ENCODE results near the gene COL12A1.

DNA sequence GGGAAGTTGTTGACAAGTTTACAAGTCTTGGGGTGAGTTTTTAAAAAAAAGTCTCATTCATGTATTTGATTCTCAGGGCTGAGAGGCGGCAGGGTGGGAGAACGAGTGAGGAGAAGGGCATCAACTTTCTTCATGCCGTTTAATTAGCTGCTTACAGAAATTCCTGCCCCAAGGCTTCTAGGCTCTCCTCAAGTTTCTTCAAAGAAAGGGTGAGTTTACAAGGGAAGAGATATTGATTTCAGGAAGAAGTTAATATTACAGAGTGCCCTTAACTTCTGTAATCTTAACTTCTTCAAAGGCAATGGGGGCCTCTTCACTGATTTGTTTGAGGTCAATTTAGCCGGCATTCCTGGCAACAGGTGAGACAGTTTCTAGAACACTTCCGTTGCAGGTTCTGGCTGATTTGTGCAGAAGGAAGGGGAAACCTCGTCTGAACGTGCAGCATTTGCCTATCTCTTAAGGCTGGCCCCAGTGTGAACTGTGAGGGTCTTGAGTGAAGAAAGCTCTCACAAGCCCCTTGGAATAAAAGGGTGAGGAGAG lies 3.4 kb upstream of the COL12A1 start:
- TF ChIP-seq, protein P1, sequence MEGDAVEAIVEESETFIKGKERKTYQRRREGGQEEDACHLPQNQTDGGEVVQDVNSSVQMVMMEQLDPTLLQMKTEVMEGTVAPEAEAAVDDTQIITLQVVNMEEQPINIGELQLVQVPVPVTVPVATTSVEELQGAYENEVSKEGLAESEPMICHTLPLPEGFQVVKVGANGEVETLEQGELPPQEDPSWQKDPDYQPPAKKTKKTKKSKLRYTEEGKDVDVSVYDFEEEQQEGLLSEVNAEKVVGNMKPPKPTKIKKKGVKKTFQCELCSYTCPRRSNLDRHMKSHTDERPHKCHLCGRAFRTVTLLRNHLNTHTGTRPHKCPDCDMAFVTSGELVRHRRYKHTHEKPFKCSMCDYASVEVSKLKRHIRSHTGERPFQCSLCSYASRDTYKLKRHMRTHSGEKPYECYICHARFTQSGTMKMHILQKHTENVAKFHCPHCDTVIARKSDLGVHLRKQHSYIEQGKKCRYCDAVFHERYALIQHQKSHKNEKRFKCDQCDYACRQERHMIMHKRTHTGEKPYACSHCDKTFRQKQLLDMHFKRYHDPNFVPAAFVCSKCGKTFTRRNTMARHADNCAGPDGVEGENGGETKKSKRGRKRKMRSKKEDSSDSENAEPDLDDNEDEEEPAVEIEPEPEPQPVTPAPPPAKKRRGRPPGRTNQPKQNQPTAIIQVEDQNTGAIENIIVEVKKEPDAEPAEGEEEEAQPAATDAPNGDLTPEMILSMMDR (IDR thresholded peaks at IDR 0.05) = no peak
- no peak for TF ChIP-seq POLR2A (IDR thresholded peaks at IDR 0.05)

All from Peyer's patch (tissue), 4 donors.